HL-60 (cell line): ENCODE measurements around the gene CEP350.

Experiments used
- TF ChIP-seq, protein P1 (sequence below): IDR thresholded peaks from one replicate; pipeline ENCODE4 v1.5.1; 2011; ENCODE audit warnings: low read length, control low read depth, inconsistent platforms; ENCODE audit not compliant: insufficient read depth
- TF ChIP-seq, protein P2 (sequence below): IDR thresholded peaks from 2 replicates; pipeline ENCODE4 v1.6.1; 2012; ENCODE audit warnings: low read depth; ENCODE audit not compliant: insufficient replicate concordance

DNA sequence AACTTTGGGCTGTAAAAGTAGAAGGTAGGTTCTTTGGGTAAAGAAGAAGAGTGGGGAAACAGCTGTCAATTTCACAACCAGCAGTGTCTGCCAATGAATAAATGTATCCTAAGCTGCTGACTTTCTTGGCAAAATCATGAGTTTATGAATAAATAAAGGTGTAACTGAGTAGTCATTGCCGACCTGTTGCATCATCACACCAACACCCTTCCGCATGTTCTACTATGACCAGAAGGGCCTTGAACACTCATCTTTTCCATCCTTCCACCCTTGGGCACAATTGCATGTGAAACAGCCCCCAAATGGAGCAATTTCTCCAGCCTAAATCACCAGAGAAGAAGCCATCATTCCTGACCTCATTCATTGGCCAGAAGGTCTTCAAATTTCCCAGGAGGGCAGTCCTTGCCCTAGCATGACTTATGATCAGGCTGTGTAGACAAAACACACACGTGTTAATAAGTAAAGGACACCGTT, 168.9 kb downstream of the CEP350 start:
- TF ChIP-seq, protein P1, sequence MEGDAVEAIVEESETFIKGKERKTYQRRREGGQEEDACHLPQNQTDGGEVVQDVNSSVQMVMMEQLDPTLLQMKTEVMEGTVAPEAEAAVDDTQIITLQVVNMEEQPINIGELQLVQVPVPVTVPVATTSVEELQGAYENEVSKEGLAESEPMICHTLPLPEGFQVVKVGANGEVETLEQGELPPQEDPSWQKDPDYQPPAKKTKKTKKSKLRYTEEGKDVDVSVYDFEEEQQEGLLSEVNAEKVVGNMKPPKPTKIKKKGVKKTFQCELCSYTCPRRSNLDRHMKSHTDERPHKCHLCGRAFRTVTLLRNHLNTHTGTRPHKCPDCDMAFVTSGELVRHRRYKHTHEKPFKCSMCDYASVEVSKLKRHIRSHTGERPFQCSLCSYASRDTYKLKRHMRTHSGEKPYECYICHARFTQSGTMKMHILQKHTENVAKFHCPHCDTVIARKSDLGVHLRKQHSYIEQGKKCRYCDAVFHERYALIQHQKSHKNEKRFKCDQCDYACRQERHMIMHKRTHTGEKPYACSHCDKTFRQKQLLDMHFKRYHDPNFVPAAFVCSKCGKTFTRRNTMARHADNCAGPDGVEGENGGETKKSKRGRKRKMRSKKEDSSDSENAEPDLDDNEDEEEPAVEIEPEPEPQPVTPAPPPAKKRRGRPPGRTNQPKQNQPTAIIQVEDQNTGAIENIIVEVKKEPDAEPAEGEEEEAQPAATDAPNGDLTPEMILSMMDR: no peak
- TF ChIP-seq, protein P2, sequence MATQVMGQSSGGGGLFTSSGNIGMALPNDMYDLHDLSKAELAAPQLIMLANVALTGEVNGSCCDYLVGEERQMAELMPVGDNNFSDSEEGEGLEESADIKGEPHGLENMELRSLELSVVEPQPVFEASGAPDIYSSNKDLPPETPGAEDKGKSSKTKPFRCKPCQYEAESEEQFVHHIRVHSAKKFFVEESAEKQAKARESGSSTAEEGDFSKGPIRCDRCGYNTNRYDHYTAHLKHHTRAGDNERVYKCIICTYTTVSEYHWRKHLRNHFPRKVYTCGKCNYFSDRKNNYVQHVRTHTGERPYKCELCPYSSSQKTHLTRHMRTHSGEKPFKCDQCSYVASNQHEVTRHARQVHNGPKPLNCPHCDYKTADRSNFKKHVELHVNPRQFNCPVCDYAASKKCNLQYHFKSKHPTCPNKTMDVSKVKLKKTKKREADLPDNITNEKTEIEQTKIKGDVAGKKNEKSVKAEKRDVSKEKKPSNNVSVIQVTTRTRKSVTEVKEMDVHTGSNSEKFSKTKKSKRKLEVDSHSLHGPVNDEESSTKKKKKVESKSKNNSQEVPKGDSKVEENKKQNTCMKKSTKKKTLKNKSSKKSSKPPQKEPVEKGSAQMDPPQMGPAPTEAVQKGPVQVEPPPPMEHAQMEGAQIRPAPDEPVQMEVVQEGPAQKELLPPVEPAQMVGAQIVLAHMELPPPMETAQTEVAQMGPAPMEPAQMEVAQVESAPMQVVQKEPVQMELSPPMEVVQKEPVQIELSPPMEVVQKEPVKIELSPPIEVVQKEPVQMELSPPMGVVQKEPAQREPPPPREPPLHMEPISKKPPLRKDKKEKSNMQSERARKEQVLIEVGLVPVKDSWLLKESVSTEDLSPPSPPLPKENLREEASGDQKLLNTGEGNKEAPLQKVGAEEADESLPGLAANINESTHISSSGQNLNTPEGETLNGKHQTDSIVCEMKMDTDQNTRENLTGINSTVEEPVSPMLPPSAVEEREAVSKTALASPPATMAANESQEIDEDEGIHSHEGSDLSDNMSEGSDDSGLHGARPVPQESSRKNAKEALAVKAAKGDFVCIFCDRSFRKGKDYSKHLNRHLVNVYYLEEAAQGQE: no peak
